ENCODE results near the gene RAD51B.

RAD51B gene

DNA sequence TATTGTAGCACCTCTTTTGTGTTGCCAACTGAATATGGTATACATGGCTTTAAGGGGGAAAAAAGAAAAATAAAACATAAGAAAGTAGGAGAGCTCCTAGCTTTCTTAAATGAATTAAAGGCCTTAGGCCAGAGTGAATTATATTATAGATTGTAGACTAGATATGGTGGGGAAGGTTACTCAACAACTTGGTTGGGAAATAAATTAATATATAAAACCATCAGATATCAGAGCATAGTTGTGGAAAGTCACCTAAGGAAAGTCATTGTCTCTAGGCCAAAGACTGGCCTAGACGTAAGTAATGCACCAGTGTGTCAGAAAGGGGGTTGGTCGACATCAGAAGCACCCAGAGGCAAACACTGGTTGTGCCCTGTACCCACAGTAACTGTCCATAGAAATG, 391.8 kb downstream of the RAD51B start:
- no peak for DNase-seq (ENCODE audit: extremely low read depth, insufficient read length)
- no peaks in the 10 kb centered on the region for H3K27me3 ChIP-seq (replicated peaks; ENCODE audit: control insufficient read depth, insufficient read depth, low read length)
- H3K4me3 ChIP-seq (replicated peaks; ENCODE audit: low read depth, low read length) = no peak overlapping the region
- TF ChIP-seq, protein P1, sequence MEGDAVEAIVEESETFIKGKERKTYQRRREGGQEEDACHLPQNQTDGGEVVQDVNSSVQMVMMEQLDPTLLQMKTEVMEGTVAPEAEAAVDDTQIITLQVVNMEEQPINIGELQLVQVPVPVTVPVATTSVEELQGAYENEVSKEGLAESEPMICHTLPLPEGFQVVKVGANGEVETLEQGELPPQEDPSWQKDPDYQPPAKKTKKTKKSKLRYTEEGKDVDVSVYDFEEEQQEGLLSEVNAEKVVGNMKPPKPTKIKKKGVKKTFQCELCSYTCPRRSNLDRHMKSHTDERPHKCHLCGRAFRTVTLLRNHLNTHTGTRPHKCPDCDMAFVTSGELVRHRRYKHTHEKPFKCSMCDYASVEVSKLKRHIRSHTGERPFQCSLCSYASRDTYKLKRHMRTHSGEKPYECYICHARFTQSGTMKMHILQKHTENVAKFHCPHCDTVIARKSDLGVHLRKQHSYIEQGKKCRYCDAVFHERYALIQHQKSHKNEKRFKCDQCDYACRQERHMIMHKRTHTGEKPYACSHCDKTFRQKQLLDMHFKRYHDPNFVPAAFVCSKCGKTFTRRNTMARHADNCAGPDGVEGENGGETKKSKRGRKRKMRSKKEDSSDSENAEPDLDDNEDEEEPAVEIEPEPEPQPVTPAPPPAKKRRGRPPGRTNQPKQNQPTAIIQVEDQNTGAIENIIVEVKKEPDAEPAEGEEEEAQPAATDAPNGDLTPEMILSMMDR (IDR thresholded peaks at IDR 0.05; ENCODE audit: insufficient read depth, low read length, poor library complexity, severe bottlenecking) = no peak
- H3K36me3 ChIP-seq (ENCODE audit: control insufficient read depth, insufficient read depth, low read length) = no peaks in the 10 kb centered on the region

DNA sequence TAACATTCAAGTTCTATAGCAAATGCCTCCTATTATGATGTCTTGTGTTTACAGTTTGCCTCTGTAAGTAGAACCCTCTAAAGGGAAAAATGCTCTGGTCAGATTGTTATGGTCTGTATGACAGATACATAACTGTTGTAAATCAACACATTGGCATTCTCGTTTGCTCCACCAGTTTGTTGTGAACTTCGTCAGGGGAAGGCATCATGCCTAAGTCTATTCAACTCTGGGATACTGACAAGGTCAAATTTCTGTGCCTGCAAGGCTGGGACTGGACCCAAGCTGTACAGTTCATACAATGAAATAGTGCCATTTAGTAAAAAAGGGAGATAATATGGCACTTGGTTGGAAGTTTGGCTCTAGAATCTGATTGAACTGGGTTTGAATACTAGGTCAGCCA, 392.3 kb downstream of the RAD51B start:
- DNase-seq (ENCODE audit: extremely low read depth, insufficient read length) = no peak
- TF ChIP-seq, protein P1 (IDR thresholded peaks at IDR 0.05; ENCODE audit: insufficient read depth, low read length, poor library complexity, severe bottlenecking) = no peak

DNA sequence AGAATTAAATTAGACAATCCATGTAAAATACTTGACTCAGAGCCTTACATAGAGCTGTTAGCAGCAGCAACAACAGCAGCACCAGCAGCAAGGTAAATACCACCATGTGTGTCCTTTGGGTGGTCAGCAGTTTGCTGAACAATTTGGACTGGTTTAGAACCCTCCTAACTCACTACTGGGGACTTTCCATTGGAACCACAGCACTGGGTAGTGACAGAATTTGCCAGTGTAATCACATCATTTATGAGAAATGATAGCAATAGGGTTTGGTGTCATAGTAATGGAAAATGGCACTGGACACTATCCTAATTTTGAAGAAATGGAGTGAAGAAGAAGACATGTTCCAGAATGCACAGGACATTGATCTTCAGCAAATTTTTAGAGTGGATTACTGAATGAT, 392.8 kb downstream of the RAD51B start:
- no peak overlapping the region for H3K4me3 ChIP-seq (replicated peaks; ENCODE audit: low read depth, low read length)
- TF ChIP-seq, protein P1 (IDR thresholded peaks at IDR 0.05; ENCODE audit: insufficient read depth, low read length, poor library complexity, severe bottlenecking) = no peak
- no peaks in the 10 kb centered on the region for H3K36me3 ChIP-seq (ENCODE audit: control insufficient read depth, insufficient read depth, low read length)
- no peak for DNase-seq (ENCODE audit: extremely low read depth, insufficient read length)
- no peaks in the 10 kb centered on the region for H3K27me3 ChIP-seq (replicated peaks; ENCODE audit: control insufficient read depth, insufficient read depth, low read length)

More for the DNA sequence above, 392.3 kb downstream of the RAD51B start:
- H3K36me3 ChIP-seq (ENCODE audit: control insufficient read depth, insufficient read depth, low read length) = no peaks in the 10 kb centered on the region
- H3K4me3 ChIP-seq (replicated peaks; ENCODE audit: low read depth, low read length) = no peak overlapping the region
- H3K27me3 ChIP-seq (replicated peaks; ENCODE audit: control insufficient read depth, insufficient read depth, low read length) = no peaks in the 10 kb centered on the region

DNA sequence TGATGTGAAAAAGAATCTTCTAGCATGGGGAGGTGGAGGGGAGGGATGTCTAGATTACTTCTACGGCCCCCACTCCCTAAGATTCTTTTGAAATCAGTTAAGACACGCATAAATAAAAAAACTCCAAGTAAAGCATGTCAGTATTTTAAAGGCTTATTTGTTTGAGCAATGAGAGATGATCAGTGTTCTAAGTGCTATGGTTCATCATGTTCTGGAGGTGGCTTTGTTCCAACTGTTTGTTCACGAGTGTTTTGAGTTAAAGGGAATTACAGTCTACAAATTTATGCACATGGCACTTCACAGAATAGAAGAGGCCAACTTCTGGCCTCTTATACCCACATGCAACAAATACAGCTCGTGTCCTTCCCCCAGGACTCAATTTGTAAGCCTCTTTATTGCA, 394.9 kb downstream of the RAD51B start:
- TF ChIP-seq, protein P1 (IDR thresholded peaks at IDR 0.05; ENCODE audit: insufficient read depth, low read length, poor library complexity, severe bottlenecking) = no peak
- Histone ChIP-seq H3K4me3 (replicated peaks; ENCODE audit: low read depth, low read length) (no peak overlapping the region), H3K36me3 (ENCODE audit: control insufficient read depth, insufficient read depth, low read length) (no peaks in the 10 kb centered on the region), H3K27me3 (replicated peaks; ENCODE audit: control insufficient read depth, insufficient read depth, low read length) (no peaks in the 10 kb centered on the region)
- no peak for DNase-seq (ENCODE audit: extremely low read depth, insufficient read length)

DNA sequence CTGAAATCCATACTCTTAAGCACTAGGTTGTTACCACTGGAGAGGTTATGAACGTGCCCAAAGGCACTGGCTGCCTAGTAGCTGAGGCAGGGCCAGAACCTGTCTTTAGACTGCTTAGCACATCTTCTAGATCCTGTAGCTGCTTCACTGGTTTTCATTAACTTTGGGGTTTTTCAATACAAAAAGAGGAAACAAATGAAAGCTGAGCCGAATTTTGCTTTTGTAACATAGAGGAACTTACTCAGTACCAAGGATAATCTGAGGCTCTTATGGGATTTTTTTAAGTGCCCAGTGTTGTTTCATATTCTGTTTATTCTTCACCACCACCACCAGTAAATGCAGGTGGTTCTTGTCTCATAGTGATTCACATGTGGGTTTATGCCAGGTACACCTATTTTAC, 396.1 kb downstream of the RAD51B start:
- Histone ChIP-seq H3K36me3 (ENCODE audit: control insufficient read depth, insufficient read depth, low read length) (no peaks in the 10 kb centered on the region), H3K27me3 (replicated peaks; ENCODE audit: control insufficient read depth, insufficient read depth, low read length) (no peaks in the 10 kb centered on the region), H3K4me3 (replicated peaks; ENCODE audit: low read depth, low read length) (no peak overlapping the region)
- peak; percentile 36 for DNase-seq (ENCODE audit: extremely low read depth, insufficient read length)
- TF ChIP-seq, protein P1 (IDR thresholded peaks at IDR 0.05; ENCODE audit: insufficient read depth, low read length, poor library complexity, severe bottlenecking) = no peak

DNA sequence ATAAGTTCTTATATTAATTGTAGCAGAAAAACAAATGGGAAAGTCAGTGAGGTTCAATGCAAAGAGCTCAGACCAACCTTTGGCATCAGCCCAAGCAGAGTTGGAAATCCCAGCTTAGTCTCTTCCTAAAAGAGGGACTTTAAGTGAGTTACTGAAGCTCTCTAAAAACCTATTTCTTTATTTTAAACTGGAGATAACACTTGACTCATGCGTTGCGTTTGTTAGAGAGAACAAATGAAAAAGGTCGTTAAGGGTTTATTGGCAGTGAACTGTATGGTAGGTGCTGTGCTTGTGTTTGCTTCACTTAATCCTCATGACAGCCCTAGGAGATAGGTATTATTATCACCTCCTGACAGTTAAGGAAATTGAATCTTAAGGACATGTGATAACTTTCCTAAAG, 396.5 kb downstream of the RAD51B start:
- TF ChIP-seq, protein P1 (IDR thresholded peaks at IDR 0.05; ENCODE audit: insufficient read depth, low read length, poor library complexity, severe bottlenecking) = no peak
- H3K27me3 ChIP-seq (replicated peaks; ENCODE audit: control insufficient read depth, insufficient read depth, low read length) = no peaks in the 10 kb centered on the region
- DNase-seq (ENCODE audit: extremely low read depth, insufficient read length) = no peak
- H3K4me3 ChIP-seq (replicated peaks; ENCODE audit: low read depth, low read length) = no peak overlapping the region
- H3K36me3 ChIP-seq (ENCODE audit: control insufficient read depth, insufficient read depth, low read length) = no peaks in the 10 kb centered on the region
